H9 (cell line): Measurements from ENCODE around the gene SDHAF3. TPM values are rescaled to one million over a fixed set of nuclear protein-coding genes. Genes with fewer than 3 reads are reported as not detected.
"Not testable (repeated sequence)": the region's sequence is repeated elsewhere in the genome, so short reads cannot be mapped to it uniquely, and the experiment has no call there.

Experiments
- DNase-seq: peaks from one replicate; pipeline ENCODE4 v3.0.0-alpha.2; 2017
- H2AFZ ChIP-seq: one replicate; pipeline ENCODE4 v1.6.1; 2013; ENCODE audit warnings: mild to moderate bottlenecking, low read length, control low read depth, moderate library complexity
- H2AK5ac ChIP-seq: 2 replicates; pipeline ENCODE4 v1.6.1; 2013; ENCODE audit warnings: low read length, control low read depth, mixed read lengths; ENCODE audit not compliant: insufficient read length
- H2BK120ac ChIP-seq: one replicate; pipeline ENCODE4 v1.6.1; 2013; ENCODE audit warnings: low read depth, mild to moderate bottlenecking, low read length, control low read depth, inconsistent platforms; ENCODE audit not compliant: poor library complexity, severe bottlenecking
- H2BK12ac ChIP-seq: 2 replicates; pipeline ENCODE4 v1.6.1; 2013; ENCODE audit warnings: low read length, control low read depth, mixed read lengths, low read depth; ENCODE audit not compliant: insufficient read length
- H2BK15ac ChIP-seq: 2 replicates; pipeline ENCODE4 v1.6.1; 2013; ENCODE audit warnings: low read depth, low read length, control low read depth
- H2BK20ac ChIP-seq: one replicate; pipeline ENCODE4 v1.6.1; 2013; ENCODE audit warnings: low read depth, mild to moderate bottlenecking, low read length, control low read depth, inconsistent platforms; ENCODE audit not compliant: poor library complexity, severe bottlenecking
- H2BK5ac ChIP-seq: 2 replicates; pipeline ENCODE4 v1.6.1; 2013; ENCODE audit warnings: low read length, control low read depth, mixed read lengths; ENCODE audit not compliant: insufficient read length
- H3K14ac ChIP-seq: 2 replicates; pipeline ENCODE4 v1.6.1; 2013; ENCODE audit warnings: low read length, control low read depth; ENCODE audit not compliant: insufficient read depth
- H3K18ac ChIP-seq: 2 replicates; pipeline ENCODE4 v1.6.1; 2013; ENCODE audit warnings: low read depth, mild to moderate bottlenecking, mixed read lengths, low read length, control low read depth; ENCODE audit not compliant: insufficient read length
- H3K23ac ChIP-seq: 2 replicates; pipeline ENCODE4 v1.6.1; 2013; ENCODE audit warnings: low read length, control low read depth, mixed read lengths, low read depth; ENCODE audit not compliant: insufficient read length
- H3K23me2 ChIP-seq: 2 replicates; pipeline ENCODE4 v1.6.1; 2013; ENCODE audit warnings: low read depth, mild to moderate bottlenecking, mixed read lengths, low read length, control low read depth; ENCODE audit not compliant: insufficient read length, poor library complexity, severe bottlenecking
- H3K27ac ChIP-seq: 2 replicates; pipeline ENCODE4 v1.5.1; 2013; ENCODE audit warnings: low read length, control low read depth, mixed read lengths, low read depth; ENCODE audit not compliant: insufficient read length
- H3K27me3 ChIP-seq: 2 replicates; pipeline ENCODE4 v1.6.1; 2013; ENCODE audit warnings: low read length, control low read depth, inconsistent platforms; ENCODE audit not compliant: insufficient read depth
- H3K4ac ChIP-seq: 2 replicates; pipeline ENCODE4 v1.6.1; 2013; ENCODE audit warnings: low read depth, mild to moderate bottlenecking, control low read depth, inconsistent platforms, low read length, moderate library complexity
- H3K4me1 ChIP-seq: 2 replicates; pipeline ENCODE4 v1.6.1; 2013; ENCODE audit warnings: low read length, control low read depth, inconsistent platforms; ENCODE audit not compliant: insufficient read depth
- H3K4me2 ChIP-seq: 2 replicates; pipeline ENCODE4 v1.6.1; 2013; ENCODE audit warnings: low read length, control low read depth, mixed read lengths; ENCODE audit not compliant: insufficient read length, insufficient read depth
- H3K56ac ChIP-seq: 2 replicates; pipeline ENCODE4 v1.6.1; 2013; ENCODE audit warnings: low read depth, mild to moderate bottlenecking, mixed read lengths, low read length, control low read depth; ENCODE audit not compliant: insufficient read length
- H3K79me1 ChIP-seq: 2 replicates; pipeline ENCODE4 v1.6.1; 2013; ENCODE audit warnings: low read depth, mild to moderate bottlenecking, moderate library complexity, low read length, control low read depth, inconsistent platforms; ENCODE audit not compliant: insufficient read depth, poor library complexity, severe bottlenecking
- H3K79me2 ChIP-seq: 2 replicates; pipeline ENCODE4 v1.6.1; 2013; ENCODE audit warnings: low read length, control low read depth, inconsistent platforms; ENCODE audit not compliant: insufficient read depth
- H3K9ac ChIP-seq: 2 replicates; pipeline ENCODE4 v1.6.1; 2013; ENCODE audit warnings: low read length, control low read depth, mixed read lengths; ENCODE audit not compliant: insufficient read length; ENCODE audit errors: extremely low read depth
- H3K9me3 ChIP-seq: one replicate; pipeline ENCODE4 v1.6.1; 2013; ENCODE audit warnings: low read depth, low read length, inconsistent platforms; ENCODE audit not compliant: control insufficient read depth
- H3T11ph ChIP-seq: one replicate; pipeline ENCODE4 v1.6.1; 2013; ENCODE audit warnings: mild to moderate bottlenecking, low read length, control low read depth, inconsistent platforms
- H4K20me1 ChIP-seq: one replicate; pipeline ENCODE4 v1.6.1; 2013; ENCODE audit not compliant: control insufficient read depth, insufficient read length, insufficient read depth
- H4K5ac ChIP-seq: 2 replicates; pipeline ENCODE4 v1.6.1; 2013; ENCODE audit warnings: low read depth, mild to moderate bottlenecking, mixed read lengths, low read length, control low read depth; ENCODE audit not compliant: insufficient read length
- H4K8ac ChIP-seq: replicated peaks from 2 replicates; pipeline ENCODE4 v1.6.1; 2013; ENCODE audit warnings: low read length, control low read depth, mixed read lengths, low read depth; ENCODE audit not compliant: insufficient read length
- H4K91ac ChIP-seq: 2 replicates; pipeline ENCODE4 v1.6.1; 2013; ENCODE audit warnings: low read depth, mild to moderate bottlenecking, moderate library complexity, mixed read lengths, low read length, control low read depth; ENCODE audit not compliant: insufficient read length
- H3K27ac Mint-ChIP-seq, 3 experiments: 2 replicates in 2 of 3; 3 replicates in 1 of 3; pipeline ENCODE4 v1.8.0; 2020 to 2021; ENCODE audit warnings: mixed read lengths in 3 of 3, mild to moderate bottlenecking in 1 of 3, moderate library complexity in 1 of 3
- H3K27me3 Mint-ChIP-seq: 2 replicates; pipeline ENCODE4 v1.8.0; 2021; ENCODE audit warnings: low read depth, mild to moderate bottlenecking, moderate library complexity, mixed read lengths
- H3K36me3 Mint-ChIP-seq, 3 experiments: 2 replicates in 2 of 3; 3 replicates in 1 of 3; pipeline ENCODE4 v1.8.0; 2020 to 2021; ENCODE audit warnings: low read depth in 3 of 3, mixed read lengths in 3 of 3; ENCODE audit not compliant: insufficient read depth in 1 of 3
- H3K4me1 Mint-ChIP-seq, 2 experiments: 2 replicates each; pipeline ENCODE4 v1.8.0; 2020; ENCODE audit warnings: mixed read lengths in 2 of 2
- H3K4me3 Mint-ChIP-seq, 2 experiments: 2 replicates in 1 of 2; 3 replicates in 1 of 2; pipeline ENCODE4 v1.8.0; 2020 to 2021; ENCODE audit warnings: mild to moderate bottlenecking in 2 of 2, mixed read lengths in 2 of 2, moderate library complexity in 1 of 2
- H3K9me3 Mint-ChIP-seq, 2 experiments: 2 replicates in 1 of 2; 3 replicates in 1 of 2; pipeline ENCODE4 v1.8.0; 2020; ENCODE audit warnings: mild to moderate bottlenecking in 2 of 2, mixed read lengths in 2 of 2, moderate library complexity in 1 of 2
- CTCF ChIP-seq: fragments of 200-600 bp; sonication (generic); conservative IDR thresholded peaks from 3 replicates; pipeline ENCODE4 v1.8.0; 2021; ENCODE audit warnings: antibody characterized with exemption, mild to moderate bottlenecking
- WGBS: extraction: QIAGEN DNeasy Blood & Tissue Kit; methylation state at CpG from one replicate; pipeline ENCODE4 v1.1.7; 2013; ENCODE audit warnings: missing lambda C conversion rate, low lambda C conversion rate, mixed read lengths; ENCODE audit not compliant: insufficient read length; ENCODE audit errors: extremely low coverage; 5-methylcytosine and 5-hydroxymethylcytosine counted together
- total RNA-seq: library from RNA; stranded (reverse); gene quantifications from 2 replicates; pipeline ENCODE4 v1.2.1, GENCODE V29; 2021

The SDHAF3 gene
- total RNA-seq, 1 experiment from 2014 or later: 14.1 TPM

DNA sequence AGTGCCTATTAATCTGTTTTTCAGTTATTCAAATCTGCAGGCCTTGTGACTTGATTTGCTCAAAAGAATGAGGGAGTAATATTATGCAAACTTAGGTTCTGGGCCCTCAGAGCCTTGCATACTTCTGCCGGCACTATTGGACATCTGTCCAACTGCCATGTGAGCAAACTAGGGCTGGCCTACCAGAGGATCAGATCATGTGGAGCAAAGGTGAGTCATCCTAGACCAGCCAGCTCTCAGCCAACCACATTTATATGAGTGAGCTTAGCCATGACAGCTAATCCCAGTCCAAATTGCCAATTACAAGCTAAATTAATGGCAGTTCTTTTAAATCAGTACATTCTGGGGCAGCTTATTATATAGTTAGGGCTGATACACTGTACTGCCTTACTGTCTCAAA, 69.6 kb downstream of the SDHAF3 start:
- H3K4me2 ChIP-seq: no peak overlapping the region
- Mint-ChIP-seq H3K4me3 (no peak overlapping the region), H3K27me3 (no peaks in the 10 kb centered on the region), H3K36me3 (peaks cover 9 to 20% (median 18%) of the 10 kb centered on the region in 3 experiments), H3K4me1 (no peaks in the 10 kb centered on the region), H3K27ac (no peak overlapping the region), H3K9me3 (peaks cover 0 to 3% of the 10 kb centered on the region in 2 experiments; a peak in 1 of 5 replicates)
- no peak overlapping the region for H4K91ac ChIP-seq
- TF ChIP-seq CTCF: no peak
- no peak overlapping the region for H3K4ac ChIP-seq
- H4K8ac ChIP-seq: no peak overlapping the region
- no peak overlapping the region for H2AK5ac ChIP-seq
- no peaks in the 10 kb centered on the region for H3K79me2 ChIP-seq
- H2BK20ac ChIP-seq: no peak overlapping the region
- no peak overlapping the region for H2AFZ ChIP-seq
- H3K9ac ChIP-seq: no peak overlapping the region
- no peak overlapping the region for H3K56ac ChIP-seq
- H3K23ac ChIP-seq: no peak overlapping the region
- H4K20me1 ChIP-seq: no peaks in the 10 kb centered on the region
- H3K79me1 ChIP-seq: no peaks in the 10 kb centered on the region
- no peaks in the 10 kb centered on the region for H3K27me3 ChIP-seq
- no peaks in the 10 kb centered on the region for H3K9me3 ChIP-seq
- H3T11ph ChIP-seq: no peak overlapping the region
- H2BK15ac ChIP-seq: no peak overlapping the region
- no peak overlapping the region for H3K18ac ChIP-seq
- no peak overlapping the region for H2BK12ac ChIP-seq
- H2BK5ac ChIP-seq: no peak overlapping the region
- WGBS: no CpG with 5 or more reads among the region's 1 CpG
- H3K4me1 ChIP-seq: no peaks in the 10 kb centered on the region
- H4K5ac ChIP-seq: no peak overlapping the region
- no peak overlapping the region for H3K14ac ChIP-seq
- no peak for DNase-seq
- H2BK120ac ChIP-seq: no peak overlapping the region
- no peaks in the 10 kb centered on the region for H3K23me2 ChIP-seq
- no peak overlapping the region for H3K27ac ChIP-seq

GRCh38 chr7:97196174-97196573, 78.7 kb downstream of the SDHAF3 start:
- not testable (repeated sequence) for H3K9me3 Mint-ChIP-seq, H3K79me2 ChIP-seq, H2BK12ac ChIP-seq, H3K79me1 ChIP-seq, H3K27me3 Mint-ChIP-seq, H3K27ac Mint-ChIP-seq, H3K14ac ChIP-seq, H3K23me2 ChIP-seq, H4K20me1 ChIP-seq, H3K23ac ChIP-seq, H2BK120ac ChIP-seq, H4K5ac ChIP-seq, H3K4me1 Mint-ChIP-seq, H3K27ac ChIP-seq, H3K36me3 Mint-ChIP-seq, H3K4ac ChIP-seq, H3K18ac ChIP-seq, H4K8ac ChIP-seq, H3K4me3 Mint-ChIP-seq, H2BK20ac ChIP-seq, H2BK5ac ChIP-seq, DNase-seq, H2BK15ac ChIP-seq, H4K91ac ChIP-seq, H3K27me3 ChIP-seq, H3K4me1 ChIP-seq, H2AFZ ChIP-seq, H2AK5ac ChIP-seq, H3K9ac ChIP-seq, H3K4me2 ChIP-seq, H3K9me3 ChIP-seq, H3K56ac ChIP-seq, H3T11ph ChIP-seq
- no CpG with 5 or more reads among the region's 2 CpGs for WGBS
